IMR-90 (cell line): ENCODE data around the gene NELFE. TPM values are rescaled to one million over a fixed set of nuclear protein-coding genes. Genes with fewer than 3 reads are reported as not detected.

Experiments
- ATAC-seq: fragments of 200-7000 bp; cut with Tn5 transposase; 2 replicates; pipeline ENCODE4 v1.9.1; 2020; ENCODE audit warnings: low read depth, mild to moderate bottlenecking, moderate library complexity
- BruUV-seq: library from RNA; stranded (reverse); fragments of 400-500 nt; replicated peaks from 2 replicates; lab custom pipeline; 2021; lab: Mats Ljungman, UMichigan
- CTCF ChIA-PET: fragments of 300-600 bp; formaldehyde crosslinking; extraction: SDS; loops from one replicate; lab custom pipeline; 2021; ENCODE audit warnings: antibody characterized with exemption; lab: Yijun Ruan, JAX
- POLR2A ChIA-PET: fragments of 300-600 bp; sonication (Branson Sonifier 250); formaldehyde crosslinking; loops from one replicate; lab custom pipeline; 2022; ENCODE audit warnings: antibody characterized with exemption; ENCODE audit not compliant: unreplicated experiment; lab: Charles Lee
- DNase-seq: peaks from one replicate; pipeline ENCODE4 v3.0.0; 2013
- H2AFZ ChIP-seq: replicated peaks from 2 replicates; pipeline ENCODE3; 2013; ENCODE audit warnings: low read length, mild to moderate bottlenecking; ENCODE audit not compliant: poor library complexity
- H2AK5ac ChIP-seq: 2 replicates; pipeline ENCODE4 v1.6.1; 2013; ENCODE audit warnings: low read depth, low read length, inconsistent platforms
- H2AK9ac ChIP-seq: replicated peaks from 2 replicates; pipeline ENCODE3; 2013; ENCODE audit warnings: mild to moderate bottlenecking, low read depth, low read length, moderate library complexity; ENCODE audit not compliant: poor library complexity
- H2BK120ac ChIP-seq: 2 replicates; pipeline ENCODE4 v1.6.1; 2013; ENCODE audit warnings: low read depth, low read length, inconsistent platforms
- H2BK15ac ChIP-seq: 3 replicates; pipeline ENCODE4 v1.6.1; 2013; ENCODE audit warnings: low read depth, low read length, inconsistent platforms
- H2BK20ac ChIP-seq: 2 replicates; pipeline ENCODE4 v1.6.1; 2013; ENCODE audit warnings: low read depth, mild to moderate bottlenecking, inconsistent platforms, low read length, moderate library complexity
- H2BK5ac ChIP-seq: 2 replicates; pipeline ENCODE4 v1.6.1; 2013; ENCODE audit warnings: mild to moderate bottlenecking, low read depth, low read length, inconsistent platforms; ENCODE audit not compliant: poor library complexity, severe bottlenecking
- H3K14ac ChIP-seq: replicated peaks from 2 replicates; pipeline ENCODE4 v1.6.1; 2013; ENCODE audit warnings: low read depth, low read length, inconsistent platforms
- H3K18ac ChIP-seq: 2 replicates; pipeline ENCODE4 v1.6.1; 2013; ENCODE audit warnings: low read depth, low read length, control low read depth
- H3K23ac ChIP-seq: 2 replicates; pipeline ENCODE4 v1.6.1; 2013; ENCODE audit warnings: low read depth, low read length, inconsistent platforms
- H3K27ac ChIP-seq: 2 replicates; pipeline ENCODE4 v1.5.1; 2013; ENCODE audit warnings: mild to moderate bottlenecking, control low read depth, low read length; ENCODE audit not compliant: insufficient read depth
- H3K27me3 ChIP-seq: 2 replicates; pipeline ENCODE4 v1.6.1; 2013; ENCODE audit warnings: low read length; ENCODE audit not compliant: control insufficient read depth, insufficient read depth
- H3K36me3 ChIP-seq: 2 replicates; pipeline ENCODE4 v1.6.1; 2013; ENCODE audit warnings: low read length, mixed read lengths; ENCODE audit not compliant: control insufficient read depth, insufficient read depth
- H3K4ac ChIP-seq: 2 replicates; pipeline ENCODE4 v1.6.1; 2013; ENCODE audit warnings: low read depth, low read length, inconsistent platforms
- H3K4me1 ChIP-seq: 2 replicates; pipeline ENCODE4 v1.6.1; 2013; ENCODE audit warnings: low read length, mixed read lengths; ENCODE audit not compliant: control insufficient read depth, insufficient read depth
- H3K4me2 ChIP-seq: 2 replicates; pipeline ENCODE4 v1.6.1; 2013; ENCODE audit warnings: low read depth, mild to moderate bottlenecking, control low read depth, low read length, moderate library complexity
- H3K4me3 ChIP-seq: 2 replicates; pipeline ENCODE4 v1.5.1; 2013; ENCODE audit warnings: low read depth, mild to moderate bottlenecking, control low read depth, low read length, moderate library complexity; ENCODE audit not compliant: insufficient read depth
- H3K56ac ChIP-seq: 2 replicates; pipeline ENCODE4 v1.6.1; 2013; ENCODE audit warnings: low read length, inconsistent platforms; ENCODE audit not compliant: insufficient read depth; ENCODE audit errors: extremely low read depth
- H3K79me1 ChIP-seq, 2 experiments: 2 replicates each; pipeline ENCODE4 v1.6.1; 2013; ENCODE audit warnings: low read length in 2 of 2, inconsistent platforms in 1 of 2, low read depth in 1 of 2
- H3K9ac ChIP-seq: 2 replicates; pipeline ENCODE4 v1.6.1; 2013; ENCODE audit warnings: low read depth, low read length, control low read depth
- H3K9me1 ChIP-seq: 2 replicates; pipeline ENCODE4 v1.6.1; 2013; ENCODE audit warnings: low read length, inconsistent platforms; ENCODE audit not compliant: insufficient read depth
- H3K9me3 ChIP-seq: 2 replicates; pipeline ENCODE4 v1.6.1; 2013; ENCODE audit warnings: low read length; ENCODE audit not compliant: control insufficient read depth, insufficient read depth
- H4K20me1 ChIP-seq: 2 replicates; pipeline ENCODE4 v1.6.1; 2013; ENCODE audit warnings: low read length, inconsistent platforms; ENCODE audit not compliant: insufficient read depth
- H4K5ac ChIP-seq: 2 replicates; pipeline ENCODE4 v1.6.1; 2013; ENCODE audit warnings: mild to moderate bottlenecking, low read depth, low read length, control low read depth
- H4K8ac ChIP-seq, 2 experiments: 2 replicates each; pipeline ENCODE4 v1.6.1; 2013; ENCODE audit warnings: low read depth in 2 of 2, low read length in 2 of 2, control low read depth in 1 of 2, inconsistent platforms in 1 of 2
- H4K91ac ChIP-seq: 2 replicates; pipeline ENCODE4 v1.6.1; 2013; ENCODE audit warnings: low read depth, low read length, inconsistent platforms; ENCODE audit not compliant: insufficient read depth
- BHLHE40 ChIP-seq: fragments of 150-350 bp; IDR thresholded peaks from 2 replicates; pipeline ENCODE4 v1.6.1; 2016; ENCODE audit warnings: mild to moderate bottlenecking, low read depth, low read length
- CEBPB ChIP-seq: IDR thresholded peaks from 2 replicates; pipeline ENCODE4 v1.6.1; 2012; ENCODE audit warnings: low read depth, low read length, improper control_type of control experiment
- CHD1 ChIP-seq: IDR thresholded peaks from 2 replicates; pipeline ENCODE4 v1.6.1; 2012; ENCODE audit warnings: low read depth, low read length, improper control_type of control experiment
- ELK1 ChIP-seq: fragments of 150-350 bp; IDR thresholded peaks from 2 replicates; pipeline ENCODE4 v1.6.1; 2016; ENCODE audit warnings: low read depth, mild to moderate bottlenecking, low read length, moderate library complexity, borderline replicate concordance
- FOS ChIP-seq: fragments of 150-350 bp; IDR thresholded peaks from 2 replicates; pipeline ENCODE4 v1.6.1; 2016; ENCODE audit warnings: low read depth, low read length
- MAFK ChIP-seq: IDR thresholded peaks from 2 replicates; pipeline ENCODE4 v1.6.1; 2012; ENCODE audit warnings: low read depth, low read length, improper control_type of control experiment
- MAZ ChIP-seq: IDR thresholded peaks from 2 replicates; pipeline ENCODE4 v1.6.1; 2012; ENCODE audit warnings: low read depth, mild to moderate bottlenecking, low read length, improper control_type of control experiment, moderate library complexity, borderline replicate concordance
- MXI1 ChIP-seq: IDR thresholded peaks from 2 replicates; pipeline ENCODE4 v1.6.1; 2012; ENCODE audit warnings: low read depth, mild to moderate bottlenecking, low read length, moderate library complexity, borderline replicate concordance
- POLR2A ChIP-seq: IDR thresholded peaks from 2 replicates; pipeline ENCODE4 v1.6.1; 2012; ENCODE audit warnings: mild to moderate bottlenecking, low read depth, low read length
- RAD21 ChIP-seq: IDR thresholded peaks from 2 replicates; pipeline ENCODE4 v1.6.1; 2012; ENCODE audit warnings: low read length, improper control_type of control experiment
- RFX5 ChIP-seq: IDR thresholded peaks from 2 replicates; pipeline ENCODE4 v1.8.0; 2012; ENCODE audit warnings: low read depth, mild to moderate bottlenecking, low read length, moderate library complexity
- SMC3 ChIP-seq: fragments of 150-350 bp; IDR thresholded peaks from 2 replicates; pipeline ENCODE4 v1.6.1; 2016; ENCODE audit warnings: low read depth, mild to moderate bottlenecking, antibody characterized with exemption, low read length, moderate library complexity
- WGBS, 2 experiments: methylation state at CpG; one replicate each; pipeline versions ENCODE4 v1.1.5 to v1.1.7; 2013; ENCODE audit warnings: missing lambda C conversion rate in 2 of 2; ENCODE audit not compliant: insufficient read length in 1 of 2; ENCODE audit errors: extremely low coverage in 2 of 2; 5-methylcytosine and 5-hydroxymethylcytosine counted together
- dilution Hi-C: fragments of 300-500 bp; cut with HindIII; formaldehyde crosslinking; loops from one replicate; pipeline ENCODE4 v1.14.3; 2018; ENCODE audit warnings: low sequenced_read_pairs; ENCODE audit not compliant: unreplicated experiment
- in situ Hi-C: fragments of 300-500 bp; cut with MboI; formaldehyde crosslinking; loops from 3 replicates; pipeline ENCODE4 v1.14.3; 2019; ENCODE audit warnings: low sequenced_read_pairs, inconsistent platforms, mixed read lengths
- intact Hi-C: fragments of 100-400 bp; cut with micrococcal nuclease; formaldehyde crosslinking; loops from 2 replicates; pipeline ENCODE4 v1.10.0; 2022
- polyA plus RNA-seq, 3 experiments: library from polyadenylated mRNA; depleted of rRNA; stranded (reverse); fragments of >200 nt; gene quantifications; 2 replicates each; pipeline ENCODE4 v1.2.3, GENCODE V29; 2012; ENCODE audit warnings: low replicate concordance in 1 of 3
- total RNA-seq: library from RNA; depleted of rRNA; stranded (reverse); fragments of >200 nt; gene quantifications from 2 replicates; pipeline ENCODE4 v1.2.3, GENCODE V29; 2012
- TF ChIP-seq, protein P1 (sequence below): fragments of 150-350 bp; IDR thresholded peaks from 2 replicates; pipeline ENCODE4 v1.6.1; 2017; ENCODE audit warnings: mild to moderate bottlenecking, antibody characterized with exemption, low read length, low read depth

NELFE gene
- total and polyA plus RNA-seq, 2 of the 4 experiments (the other 2 are of a cell fraction), result 63.6 to 76.0 TPM

DNA sequence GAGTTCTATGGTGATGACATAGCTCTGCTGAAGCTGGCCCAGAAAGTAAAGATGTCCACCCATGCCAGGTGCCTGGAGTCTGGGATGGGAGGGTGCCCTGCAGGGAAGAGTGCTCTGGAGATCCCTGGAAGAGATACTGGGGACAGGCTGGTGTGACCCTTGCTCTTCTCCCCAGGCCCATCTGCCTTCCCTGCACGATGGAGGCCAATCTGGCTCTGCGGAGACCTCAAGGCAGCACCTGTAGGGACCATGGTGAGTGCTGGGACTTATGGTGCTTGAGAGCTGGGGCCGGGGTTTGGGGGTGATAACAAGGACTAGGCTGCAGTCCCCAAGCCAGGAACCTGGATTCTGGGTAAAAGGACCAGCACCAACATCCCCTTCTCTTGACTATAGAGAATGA lies 15.0 kb downstream of the NELFE start:
- Histone ChIP-seq H2AFZ (no peak overlapping the region), H2BK15ac (no peak overlapping the region), H3K4me3 (no peak overlapping the region), H4K5ac (no peak overlapping the region), H3K79me1 (no peaks in the 10 kb centered on the region), H3K27ac (no peak overlapping the region), H3K4me2 (no peak overlapping the region), H3K23ac (no peak overlapping the region), H3K14ac (no peak overlapping the region), H4K8ac (no peak overlapping the region), H3K4me1 (peaks cover 23% of the 10 kb centered on the region), H2BK5ac (no peak overlapping the region), H2AK5ac (no peak overlapping the region), H2AK9ac (no peak overlapping the region), H4K20me1 (no peaks in the 10 kb centered on the region), H2BK20ac (no peak overlapping the region), H4K91ac (no peak overlapping the region), H3K36me3 (no peaks in the 10 kb centered on the region), H2BK120ac (no peak overlapping the region), H3K9me1 (peaks cover 8% of the 10 kb centered on the region), H3K27me3 (no peaks in the 10 kb centered on the region), H3K4ac (no peak overlapping the region), H3K18ac (no peak overlapping the region), H3K9ac (no peak overlapping the region), H3K9me3 (no peaks in the 10 kb centered on the region), H3K56ac (no peak overlapping the region)
- no peak for ATAC-seq
- no peak for TF ChIP-seq MAZ
- no peak for TF ChIP-seq MXI1
- no peak for TF ChIP-seq CEBPB
- TF ChIP-seq RAD21, result no peak
- TF ChIP-seq SMC3, result no peak
- no peak for TF ChIP-seq BHLHE40
- TF ChIP-seq ELK1, result no peak
- TF ChIP-seq, protein P1, sequence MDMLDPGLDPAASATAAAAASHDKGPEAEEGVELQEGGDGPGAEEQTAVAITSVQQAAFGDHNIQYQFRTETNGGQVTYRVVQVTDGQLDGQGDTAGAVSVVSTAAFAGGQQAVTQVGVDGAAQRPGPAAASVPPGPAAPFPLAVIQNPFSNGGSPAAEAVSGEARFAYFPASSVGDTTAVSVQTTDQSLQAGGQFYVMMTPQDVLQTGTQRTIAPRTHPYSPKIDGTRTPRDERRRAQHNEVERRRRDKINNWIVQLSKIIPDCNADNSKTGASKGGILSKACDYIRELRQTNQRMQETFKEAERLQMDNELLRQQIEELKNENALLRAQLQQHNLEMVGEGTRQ, result no peak
- TF ChIP-seq RFX5, result no peak
- no peak for TF ChIP-seq MAFK
- TF ChIP-seq POLR2A, result no peak
- TF ChIP-seq FOS, result no peak
- no peak for TF ChIP-seq CHD1
- no TSS peak for BruUV-seq
- in situ Hi-C loops (loop anchor here (10.0 kb wide), 1 partner anchor 259 kb away; the partner anchor contains the start of gene LY6G5C), intact Hi-C loops (no loop called here), dilution Hi-C loops (no loop called here)
- no peak for DNase-seq
- no CpG with 5 or more reads among the region's 3 CpGs for WGBS, 2 experiments
- ChIA-PET POLR2A (no interaction called here), CTCF (interaction anchor here (0.7 kb wide), 1 partner anchor 1357 kb away, joined by 3 read pairs; no protein-coding TSS in a partner anchor)
